ENCODE measurements around the gene GLIPR1L1.

Gene GLIPR1L1

GRCh38 chr12:75334384-75335030 lies at the start of gene GLIPR1L1:
Gene GLIPR1L1 (plus strand): TSS chr12:75334670. CDS start chr12:75334729, 59 bp downstream.
- H3K4me3 ChIP-seq (ENCODE audit: low read length): peak within 1 kb of the TSS; percentile 57
- TF ChIP-seq ZNF274 (IDR thresholded peaks at IDR 0.05; ENCODE audit: low read depth, low read length): no peak

GRCh38 chr12:75288860-75289259 lies 45.6 kb upstream of the GLIPR1L1 start:
- TF ChIP-seq ZNF274 (IDR thresholded peaks at IDR 0.05; ENCODE audit: low read depth, low read length): no peak
- H3K4me3 ChIP-seq (ENCODE audit: low read length): no peak overlapping the region

- H3K4me3 ChIP-seq (ENCODE audit: low read length): no peak overlapping the region
- TF ChIP-seq ZNF274 (IDR thresholded peaks at IDR 0.05; ENCODE audit: low read depth, low read length): no peak
Measured at GRCh38 chr12:75289753-75290152, 44.7 kb upstream of the GLIPR1L1 start.

- no peak overlapping the region for H3K4me3 ChIP-seq (ENCODE audit: low read length)
- TF ChIP-seq ZNF274 (IDR thresholded peaks at IDR 0.05; ENCODE audit: low read depth, low read length): no peak
Measured at GRCh38 chr12:75291014-75291413, 43.5 kb upstream of the GLIPR1L1 start.

- TF ChIP-seq ZNF274 (IDR thresholded peaks at IDR 0.05; ENCODE audit: low read depth, low read length): no peak
- no peak overlapping the region for H3K4me3 ChIP-seq (ENCODE audit: low read length)
Measured at GRCh38 chr12:75294336-75294735, 40.1 kb upstream of the GLIPR1L1 start.

GRCh38 chr12:75294797-75295196 lies 39.7 kb upstream of the GLIPR1L1 start:
- H3K4me3 ChIP-seq (ENCODE audit: low read length): no peak overlapping the region
- no peak for TF ChIP-seq ZNF274 (IDR thresholded peaks at IDR 0.05; ENCODE audit: low read depth, low read length)

- no peak overlapping the region for H3K4me3 ChIP-seq (ENCODE audit: low read length)
- no peak for TF ChIP-seq ZNF274 (IDR thresholded peaks at IDR 0.05; ENCODE audit: low read depth, low read length)
Measured at GRCh38 chr12:75302225-75302624, 32.2 kb upstream of the GLIPR1L1 start.

- no peak for TF ChIP-seq ZNF274 (IDR thresholded peaks at IDR 0.05; ENCODE audit: low read depth, low read length)
- H3K4me3 ChIP-seq (ENCODE audit: low read length): no peak overlapping the region
Measured at GRCh38 chr12:75302781-75303180, 31.7 kb upstream of the GLIPR1L1 start.

- no peak overlapping the region for H3K4me3 ChIP-seq (ENCODE audit: low read length)
- TF ChIP-seq ZNF274 (IDR thresholded peaks at IDR 0.05; ENCODE audit: low read depth, low read length): no peak
Measured at GRCh38 chr12:75305412-75306332, 28.8 kb upstream of the GLIPR1L1 start.

- TF ChIP-seq ZNF274 (IDR thresholded peaks at IDR 0.05; ENCODE audit: low read depth, low read length): no peak
- H3K4me3 ChIP-seq (ENCODE audit: low read length): no peak overlapping the region
Measured at GRCh38 chr12:75308279-75308678, 26.2 kb upstream of the GLIPR1L1 start.

GRCh38 chr12:75311369-75311768 lies 23.1 kb upstream of the GLIPR1L1 start:
- no peak for TF ChIP-seq ZNF274 (IDR thresholded peaks at IDR 0.05; ENCODE audit: low read depth, low read length)
- H3K4me3 ChIP-seq (ENCODE audit: low read length): no peak overlapping the region

- TF ChIP-seq ZNF274 (IDR thresholded peaks at IDR 0.05; ENCODE audit: low read depth, low read length): no peak
- no peak overlapping the region for H3K4me3 ChIP-seq (ENCODE audit: low read length)
Measured at GRCh38 chr12:75315518-75315917, 19.0 kb upstream of the GLIPR1L1 start.

GRCh38 chr12:75317784-75318183 lies 16.7 kb upstream of the GLIPR1L1 start:
- H3K4me3 ChIP-seq (ENCODE audit: low read length): no peak overlapping the region
- no peak for TF ChIP-seq ZNF274 (IDR thresholded peaks at IDR 0.05; ENCODE audit: low read depth, low read length)

- no peak for TF ChIP-seq ZNF274 (IDR thresholded peaks at IDR 0.05; ENCODE audit: low read depth, low read length)
- no peak overlapping the region for H3K4me3 ChIP-seq (ENCODE audit: low read length)
Measured at GRCh38 chr12:75322464-75322863, 12.0 kb upstream of the GLIPR1L1 start.

- TF ChIP-seq ZNF274 (IDR thresholded peaks at IDR 0.05; ENCODE audit: low read depth, low read length): no peak
Measured at GRCh38 chr12:75323663-75324062, 10.8 kb upstream of the GLIPR1L1 start.

More at GRCh38 chr12:75323663-75324062, 10.8 kb upstream of the GLIPR1L1 start:
- no peak overlapping the region for H3K4me3 ChIP-seq (ENCODE audit: low read length)
